GM21723 (cell line): ENCODE results near the gene BACH2.
"Not testable (repeated sequence)": the region's sequence is repeated elsewhere in the genome, so short reads cannot be mapped to it uniquely, and the experiment has no call there.

Experiments used
- ATAC-seq: cut with Tn5 transposase; IDR thresholded peaks from one replicate; pipeline ENCODE4 v1.9.1; 2021; ENCODE audit warnings: mild to moderate bottlenecking, moderate library complexity; ENCODE audit not compliant: unreplicated experiment

BACH2 gene

GRCh38 chr6:90135667-90136066 is 161.0 kb downstream of the BACH2 start:
- no peak for ATAC-seq

DNA sequence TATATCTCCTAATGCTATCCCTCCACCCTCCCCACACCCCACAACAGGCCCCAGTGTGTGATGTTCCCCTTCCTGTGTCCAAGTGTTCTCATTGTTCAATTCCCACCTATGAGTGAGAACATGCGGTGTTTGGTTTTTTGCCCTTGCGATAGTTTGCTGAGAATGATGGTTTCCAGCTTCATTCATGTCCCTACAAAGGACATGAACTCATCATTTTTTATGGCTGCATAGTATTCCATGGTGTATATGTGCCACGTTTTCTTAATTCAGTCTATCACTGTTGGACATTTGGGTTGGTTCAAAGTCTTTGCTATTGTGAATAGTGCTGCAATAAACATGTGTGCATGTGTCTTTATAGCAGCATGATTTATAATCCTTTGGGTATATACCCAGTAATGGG is 163.0 kb downstream of the BACH2 start:
- ATAC-seq: not testable (repeated sequence)

DNA sequence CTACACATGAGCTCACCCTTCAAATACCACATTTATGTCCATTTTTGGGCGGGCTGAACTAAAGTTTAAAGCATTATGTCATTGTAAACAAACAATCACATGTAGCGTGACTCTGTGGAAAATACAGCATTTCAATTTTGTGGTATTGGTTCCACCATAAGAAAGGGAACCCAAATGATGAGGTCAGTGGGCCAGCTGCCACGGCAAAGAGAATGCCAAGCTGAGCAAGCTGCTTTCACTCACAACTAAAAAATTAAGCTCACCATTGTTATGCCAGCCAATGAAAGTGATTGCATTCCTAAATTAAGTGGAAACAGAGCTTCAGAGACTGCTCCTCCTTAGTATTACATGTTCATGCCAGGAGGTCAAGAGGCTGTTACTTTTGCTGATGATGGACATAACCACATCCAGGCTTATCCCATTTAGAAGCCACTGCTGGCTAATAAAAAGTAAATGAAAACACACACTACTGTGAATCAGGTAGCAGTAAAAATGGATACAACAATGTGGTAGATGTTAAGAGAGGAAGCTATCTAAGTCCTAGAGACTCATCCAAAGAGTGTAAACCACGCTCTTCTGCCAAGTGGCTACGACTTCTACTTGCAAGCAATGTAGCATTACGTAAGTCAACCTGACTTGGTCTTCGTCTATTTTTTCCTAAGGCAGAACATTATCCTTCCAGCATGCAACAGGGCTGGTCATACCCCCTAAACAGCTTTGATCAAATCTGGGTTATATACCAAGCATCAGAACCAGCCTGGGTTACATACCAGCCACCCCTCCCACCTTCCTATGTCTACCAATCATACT is 164.8 kb downstream of the BACH2 start:
- ATAC-seq: no peak

GRCh38 chr6:90131125-90131524 is 165.5 kb downstream of the BACH2 start:
- ATAC-seq: no peak

DNA sequence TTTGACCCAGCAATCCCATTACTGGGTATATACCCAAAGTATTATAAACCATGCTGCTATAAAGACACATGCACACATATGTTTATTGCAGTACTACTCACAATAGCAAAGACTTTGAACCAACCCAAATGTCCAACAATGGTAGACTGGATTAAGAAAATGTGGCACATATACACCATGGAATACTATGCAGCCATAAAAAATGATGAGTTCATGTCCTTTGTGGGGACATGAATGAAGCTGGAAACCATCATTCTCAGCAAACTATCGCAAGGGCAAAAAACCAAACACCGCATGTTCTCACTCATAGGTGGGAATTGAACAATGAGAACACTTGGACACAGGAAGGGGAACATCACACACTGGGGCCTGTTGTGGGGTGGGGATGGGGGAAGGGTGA is 168.0 kb downstream of the BACH2 start:
- ATAC-seq: not testable (repeated sequence)

GRCh38 chr6:90127595-90127994 is 169.0 kb downstream of the BACH2 start:
- ATAC-seq: no peak

DNA sequence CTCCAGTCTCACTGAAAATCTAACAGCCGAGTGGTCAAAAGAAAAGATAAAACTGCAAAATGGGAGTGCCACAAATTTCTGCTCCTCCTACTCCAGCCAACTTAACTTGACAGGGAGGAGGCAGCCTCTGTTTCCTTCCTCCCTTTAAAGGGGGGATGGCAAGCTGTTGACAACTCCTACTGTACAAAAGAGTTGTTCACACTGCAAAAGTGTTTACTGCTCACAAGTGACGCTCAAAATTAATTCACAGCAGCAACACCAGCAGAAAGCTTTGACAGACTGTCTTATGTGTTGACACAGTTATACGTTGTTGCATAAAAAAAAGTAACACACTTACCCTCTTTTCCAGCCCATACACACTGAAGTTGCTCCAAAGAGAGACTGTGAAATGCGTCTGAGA is 169.8 kb downstream of the BACH2 start:
- ATAC-seq: no peak

DNA sequence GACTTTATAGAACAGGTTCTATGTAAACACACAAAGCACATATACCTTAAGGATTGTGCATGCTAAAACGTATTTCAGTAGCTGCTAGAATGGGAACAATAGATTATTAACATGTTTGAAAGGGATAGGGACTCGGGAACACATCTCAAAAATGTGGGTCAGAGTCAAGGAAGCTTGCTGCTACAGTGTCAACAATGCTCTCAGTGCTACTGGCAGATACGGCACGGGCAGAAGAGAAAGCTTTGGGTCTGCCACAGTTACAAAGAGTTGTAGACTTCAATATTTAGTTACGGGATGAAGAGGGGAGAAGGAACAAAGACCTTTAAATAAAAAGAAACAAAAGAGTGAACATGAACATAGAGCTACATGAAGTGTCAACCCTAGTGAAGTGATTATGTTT is 170.5 kb downstream of the BACH2 start:
- ATAC-seq: no peak

- ATAC-seq: no peak
These were observed 171.7 kb downstream of the BACH2 start for GRCh38 chr6:90124874-90125510.

DNA sequence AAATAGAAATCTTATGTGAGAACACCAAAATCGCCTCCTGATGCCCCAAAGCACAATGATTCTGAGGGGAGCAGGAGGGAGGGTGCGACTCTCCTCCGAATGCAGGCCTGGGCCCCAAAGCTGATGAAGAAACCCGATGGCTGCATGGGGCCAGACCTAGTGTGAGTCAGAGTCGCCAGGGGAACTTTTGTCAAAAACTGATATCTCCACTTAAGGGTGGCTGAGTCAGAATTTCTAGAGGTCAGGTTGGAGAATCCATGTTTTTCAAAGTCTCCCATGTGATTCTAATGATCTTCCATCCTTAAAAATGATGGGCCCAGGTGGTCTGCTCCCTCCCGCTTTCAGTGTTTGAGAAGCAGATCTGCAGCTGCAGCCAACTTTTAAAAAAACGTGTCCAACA is 172.8 kb downstream of the BACH2 start:
- ATAC-seq: no peak

DNA sequence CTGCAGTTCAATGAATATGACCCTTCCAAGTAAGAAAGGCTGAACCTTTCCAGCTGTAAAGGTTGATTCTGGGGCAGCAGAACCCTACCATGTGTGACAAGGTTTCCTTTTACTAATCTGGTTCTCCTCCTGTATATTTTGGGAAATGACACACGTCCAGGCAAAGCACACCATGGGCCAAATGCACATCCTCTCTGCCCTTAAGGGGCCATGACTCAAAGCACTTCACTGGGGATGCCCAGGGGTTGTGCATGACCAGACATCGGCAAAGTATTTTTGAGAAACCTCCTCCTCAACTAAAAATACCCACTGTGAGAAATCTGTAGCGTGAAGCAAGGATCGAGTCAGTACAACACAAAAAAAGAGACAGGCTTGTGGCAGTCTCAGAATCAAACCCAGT is 174.7 kb downstream of the BACH2 start:
- ATAC-seq: no peak

- ATAC-seq: no peak
These were observed 176.3 kb downstream of the BACH2 start for GRCh38 chr6:90120327-90120726.

DNA sequence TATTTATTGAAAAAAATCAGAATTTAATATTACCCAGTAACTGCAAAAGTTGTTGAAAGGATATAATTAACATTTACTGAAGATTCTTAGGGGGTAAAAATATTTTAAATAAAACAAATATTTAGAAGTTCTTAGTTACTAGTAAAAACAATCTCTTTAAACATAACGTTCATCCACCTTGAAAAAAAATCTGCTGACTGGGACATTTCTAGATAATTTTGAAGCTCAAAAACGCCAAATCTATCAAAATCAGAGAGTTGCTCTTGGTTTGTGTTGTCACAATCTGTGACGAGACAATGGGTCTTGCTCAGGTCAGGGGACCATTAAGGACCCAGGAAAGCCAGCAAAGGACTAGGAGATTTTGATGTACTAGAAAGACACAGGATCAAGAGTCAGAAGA is 177.0 kb downstream of the BACH2 start:
- ATAC-seq: no peak

GRCh38 chr6:90118581-90118980 is 178.1 kb downstream of the BACH2 start:
- no peak for ATAC-seq

DNA sequence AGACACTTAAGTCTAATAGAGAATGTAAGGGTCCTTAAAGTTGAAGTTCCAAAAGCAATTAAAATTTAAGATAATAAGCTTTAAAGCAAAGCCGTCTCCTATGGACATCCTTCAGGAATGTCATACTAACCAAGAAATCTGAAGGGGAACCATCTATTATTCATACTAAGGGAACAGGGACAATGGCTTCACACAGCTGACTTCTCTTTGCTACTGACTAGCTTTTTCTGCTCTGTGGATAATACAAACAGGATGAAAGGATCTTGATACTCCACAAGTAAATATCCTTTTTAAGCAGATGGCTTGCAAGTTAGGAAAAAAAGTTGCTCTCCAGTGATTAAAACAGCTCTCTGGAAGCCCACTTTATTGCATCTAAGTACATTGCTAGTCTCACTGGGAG is 178.6 kb downstream of the BACH2 start:
- no peak for ATAC-seq

DNA sequence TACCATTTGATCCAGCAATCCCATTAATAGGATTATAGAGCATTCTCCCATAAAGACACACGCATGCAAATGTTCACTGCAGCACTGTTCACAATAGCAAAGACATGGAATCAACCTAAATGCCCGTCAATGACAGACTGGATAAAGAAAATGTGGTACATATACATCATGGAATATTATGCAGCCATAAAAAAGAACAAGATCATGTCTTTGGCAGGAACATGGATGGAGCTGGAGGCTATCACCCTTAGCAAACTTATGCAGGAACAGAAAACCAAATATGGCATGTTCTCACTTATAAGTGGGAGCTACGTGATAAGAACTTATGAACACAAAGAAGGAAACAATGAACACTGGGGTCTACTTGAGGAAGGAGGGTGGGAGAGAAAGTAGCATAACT is 180.5 kb downstream of the BACH2 start:
- not testable (repeated sequence) for ATAC-seq

DNA sequence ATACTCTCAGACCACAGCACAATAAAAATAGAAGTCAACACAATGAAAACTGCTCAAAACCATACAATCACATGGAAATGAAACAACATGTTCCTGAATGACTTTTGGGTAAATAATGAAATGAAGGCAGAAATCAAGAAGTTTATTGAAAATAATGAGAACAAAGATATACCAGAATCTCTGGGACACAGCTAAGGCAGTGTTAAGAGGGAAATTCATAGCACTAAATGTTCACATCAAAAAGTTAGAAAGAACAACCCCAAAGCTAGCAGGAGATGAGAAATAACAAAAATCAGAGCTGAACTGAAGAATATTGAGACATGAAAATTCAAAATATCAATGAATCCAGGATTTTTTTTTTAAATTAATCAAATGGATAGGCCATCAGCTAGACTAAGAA is 183.3 kb downstream of the BACH2 start:
- ATAC-seq: no peak

DNA sequence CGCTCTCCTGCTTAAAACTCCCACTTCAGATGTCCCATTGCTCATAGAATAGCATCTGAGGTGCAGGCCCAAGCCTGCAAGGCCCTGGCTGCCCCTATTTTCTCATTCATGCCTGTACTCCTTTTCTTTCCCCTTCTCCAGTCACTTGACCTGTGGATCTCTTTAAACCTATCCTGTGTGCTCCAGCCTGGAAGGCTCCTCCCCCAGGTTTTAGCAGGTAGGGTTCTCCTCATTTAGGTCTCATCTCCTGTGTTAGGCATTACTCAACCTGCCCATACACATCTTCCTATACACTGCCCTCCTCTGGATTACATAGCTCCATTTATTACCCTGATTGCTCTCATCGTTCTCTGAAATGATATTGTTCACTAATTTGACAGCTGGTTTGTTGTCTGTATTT is 185.3 kb downstream of the BACH2 start:
- no peak for ATAC-seq

DNA sequence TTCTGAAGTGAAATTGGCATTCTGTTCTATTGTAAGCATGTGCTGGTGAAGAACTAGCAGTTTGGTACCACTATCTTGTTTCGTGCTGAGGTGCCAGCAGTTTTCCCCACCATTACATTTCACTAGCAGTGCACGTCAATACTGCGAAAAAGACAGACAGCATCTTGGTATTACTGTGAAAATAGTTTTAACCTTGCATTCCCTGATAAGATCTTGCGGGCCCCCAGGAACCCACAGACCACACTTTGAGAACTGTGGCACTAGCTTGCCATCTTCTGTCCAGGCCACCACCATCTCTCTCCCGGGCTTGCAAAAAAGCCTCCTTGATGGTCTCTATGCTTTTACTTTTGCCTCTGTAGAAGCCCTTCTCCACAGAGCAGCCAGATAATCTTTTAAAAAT is 185.7 kb downstream of the BACH2 start:
- ATAC-seq: no peak

GRCh38 chr6:90109141-90109540 is 187.5 kb downstream of the BACH2 start:
- no peak for ATAC-seq

GRCh38 chr6:90107771-90108282 is 188.8 kb downstream of the BACH2 start:
- ATAC-seq: peak; percentile 91

DNA sequence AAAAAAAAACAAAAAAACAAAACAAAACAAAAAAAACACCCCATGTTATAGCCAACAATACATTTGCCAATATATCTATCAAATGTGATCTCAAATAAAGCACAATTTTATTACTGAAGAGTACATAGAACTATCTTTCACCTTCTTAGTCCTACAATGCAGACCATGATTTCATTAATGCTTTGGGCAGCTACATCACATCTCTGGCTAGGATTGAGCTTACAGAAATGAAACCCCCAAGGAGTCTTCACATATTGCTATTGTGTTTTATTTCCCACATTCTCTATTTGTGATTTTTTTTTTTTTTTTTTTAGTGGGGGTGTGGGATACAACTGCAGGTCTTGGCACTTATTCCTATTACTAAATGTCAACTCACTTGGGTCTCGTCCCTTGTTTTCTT is 189.3 kb downstream of the BACH2 start:
- ATAC-seq: no peak
